Activated CD8-positive, alpha-beta memory T cell treated with anti-CD3 and anti-CD28 coated beads, Interleukin-2, amount 50 U/mL, for 4 hours (primary cell): ENCODE measurements around the gene VCY1B.
"Not testable (repeated sequence)": the region's sequence is repeated elsewhere in the genome, so short reads cannot be mapped to it uniquely, and the experiment has no call there.

ENCODE experiments used
- DNase-seq: peaks from one replicate; pipeline ENCODE4 v3.0.0-alpha.2; 2020

Gene VCY1B

DNA sequence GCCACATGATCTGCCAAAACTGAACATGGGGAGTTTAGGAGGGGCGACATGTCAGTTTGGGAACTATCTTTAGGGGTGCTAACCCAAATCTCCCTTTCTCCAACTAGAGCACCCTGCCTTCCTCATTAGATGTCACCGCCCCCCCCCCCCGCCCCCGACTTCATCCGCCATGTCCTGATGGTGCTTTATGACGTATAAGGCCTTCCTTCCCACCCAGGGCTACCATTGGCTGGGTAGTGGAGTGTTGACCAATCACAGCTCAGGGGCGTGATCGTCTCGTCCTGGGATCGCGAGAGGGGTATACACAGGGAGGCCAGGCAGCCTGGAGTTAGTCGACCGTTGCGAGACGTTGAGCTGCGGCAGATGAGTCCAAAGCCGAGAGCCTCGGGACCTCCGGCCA, at the start of gene VCY1B:
Gene VCY1B, plus strand, starts transcription at position 301 of the 400 bp plus-strand sequence. Its CDS starts 63 bp downstream, at position 364.
- not testable (repeated sequence) for DNase-seq

- not testable (repeated sequence) for DNase-seq
Observed at GRCh38 chrY:14011916-14012315, 44.1 kb upstream of the VCY1B start.

GRCh38 chrY:14030395-14030794, 25.6 kb upstream of the VCY1B start:
- DNase-seq = not testable (repeated sequence)

- DNase-seq = no peak
Observed at GRCh38 chrY:14085877-14086276, 29.9 kb downstream of the VCY1B start.
